ENCODE measurements around the gene APBB2. TPM values are rescaled to one million over a fixed set of nuclear protein-coding genes. Genes with fewer than 3 reads are reported as not detected.

Gene APBB2
- total RNA-seq (67.8 TPM), polyA plus RNA-seq (20.6 TPM)

GRCh38 chr4:41214136-41214824, at the start of gene APBB2:
APBB2 (minus strand) TSS chr4:41214542; CDS start chr4:41033254, 181,288 bp downstream.
- Histone ChIP-seq H3K27ac (ENCODE audit: low read depth) (peak within 1 kb of the TSS; percentile 48), H3K36me3 (ENCODE audit: insufficient read depth) (no peaks in the 10 kb centered on the region), H3K4me3 (ENCODE audit: low read depth, low read length) (peak within 1 kb of the TSS; percentile 90), H3K4me1 (ENCODE audit: insufficient read depth) (no peaks in the 10 kb centered on the region)
- WGBS, result under 1% methylated on average over 71 of the region's 71 CpGs
- DNase-seq (ENCODE audit: extremely low spot score), result peak; percentile 94

- peaks cover 4% of the 10 kb centered on the region for H3K4me1 ChIP-seq (ENCODE audit: insufficient read depth)
- no peak overlapping the region for H3K27ac ChIP-seq (ENCODE audit: low read depth)
- no peaks in the 10 kb centered on the region for H3K36me3 ChIP-seq (ENCODE audit: insufficient read depth)
- WGBS, result 97% methylated on average over 6 of the region's 6 CpGs
- DNase-seq (ENCODE audit: extremely low spot score), result no peak
- no peak overlapping the region for H3K4me3 ChIP-seq (ENCODE audit: low read depth, low read length)
Measured at GRCh38 chr4:41262198-41262597, 47.9 kb upstream of the APBB2 start.

GRCh38 chr4:41260116-41260733, 45.9 kb upstream of the APBB2 start:
- no peak for DNase-seq (ENCODE audit: extremely low spot score)
- H3K36me3 ChIP-seq (ENCODE audit: insufficient read depth), result no peaks in the 10 kb centered on the region
- peaks cover 8% of the 10 kb centered on the region for H3K4me1 ChIP-seq (ENCODE audit: insufficient read depth)
- 95% methylated on average over 9 of the region's 9 CpGs for WGBS
- no peak overlapping the region for H3K4me3 ChIP-seq (ENCODE audit: low read depth, low read length)
- H3K27ac ChIP-seq (ENCODE audit: low read depth), result no peak overlapping the region

- WGBS, result 72% methylated on average over 5 of the region's 5 CpGs
- peaks cover 8% of the 10 kb centered on the region for H3K4me1 ChIP-seq (ENCODE audit: insufficient read depth)
- no peak overlapping the region for H3K27ac ChIP-seq (ENCODE audit: low read depth)
- H3K4me3 ChIP-seq (ENCODE audit: low read depth, low read length), result no peak overlapping the region
- no peaks in the 10 kb centered on the region for H3K36me3 ChIP-seq (ENCODE audit: insufficient read depth)
- no peak for DNase-seq (ENCODE audit: extremely low spot score)
Measured at GRCh38 chr4:41258783-41259182, 44.4 kb upstream of the APBB2 start.

- 51% methylated on average over 11 of the region's 11 CpGs for WGBS
- DNase-seq (ENCODE audit: extremely low spot score), result no peak
- no peaks in the 10 kb centered on the region for H3K36me3 ChIP-seq (ENCODE audit: insufficient read depth)
- peak overlapping the region; percentile 47 for H3K4me3 ChIP-seq (ENCODE audit: low read depth, low read length)
- no peak overlapping the region for H3K27ac ChIP-seq (ENCODE audit: low read depth)
- peaks cover 8% of the 10 kb centered on the region for H3K4me1 ChIP-seq (ENCODE audit: insufficient read depth)
Measured at GRCh38 chr4:41257906-41258305, 43.6 kb upstream of the APBB2 start.

GRCh38 chr4:41257257-41257901, 43.0 kb upstream of the APBB2 start:
- no peaks in the 10 kb centered on the region for H3K36me3 ChIP-seq (ENCODE audit: insufficient read depth)
- peak overlapping the region; percentile 47 for H3K4me3 ChIP-seq (ENCODE audit: low read depth, low read length)
- no peak for DNase-seq (ENCODE audit: extremely low spot score)
- WGBS, result 2% methylated on average over 69 of the region's 69 CpGs
- H3K27ac ChIP-seq (ENCODE audit: low read depth), result no peak overlapping the region
- peaks cover 8% of the 10 kb centered on the region for H3K4me1 ChIP-seq (ENCODE audit: insufficient read depth)

- H3K4me1 ChIP-seq (ENCODE audit: insufficient read depth), result peaks cover 8% of the 10 kb centered on the region
- 1% methylated on average over 55 of the region's 55 CpGs for WGBS
- peak; percentile 42 for DNase-seq (ENCODE audit: extremely low spot score)
- H3K36me3 ChIP-seq (ENCODE audit: insufficient read depth), result no peaks in the 10 kb centered on the region
- peak within 1 kb of the TSS; percentile 47 for H3K4me3 ChIP-seq (ENCODE audit: low read depth, low read length)
- no peak within 1 kb of the TSS for H3K27ac ChIP-seq (ENCODE audit: low read depth)
Measured at GRCh38 chr4:41256740-41257256, 42.5 kb upstream of the APBB2 start, which contains the start of gene UCHL1. UCHL1 (plus strand) TSS chr4:41256928; CDS start chr4:41256977, 49 bp downstream.

- Histone ChIP-seq H3K4me3 (ENCODE audit: low read depth, low read length) (peak overlapping the region; percentile 47), H3K4me1 (ENCODE audit: insufficient read depth) (peaks cover 8% of the 10 kb centered on the region), H3K36me3 (ENCODE audit: insufficient read depth) (no peaks in the 10 kb centered on the region), H3K27ac (ENCODE audit: low read depth) (no peak overlapping the region)
- DNase-seq (ENCODE audit: extremely low spot score), result no peak
- 28% methylated on average over 13 of the region's 13 CpGs for WGBS
Measured at GRCh38 chr4:41256131-41256739, 41.9 kb upstream of the APBB2 start.

GRCh38 chr4:41245983-41246382, 31.6 kb upstream of the APBB2 start:
- no peak overlapping the region for H3K27ac ChIP-seq (ENCODE audit: low read depth)
- no peak for DNase-seq (ENCODE audit: extremely low spot score)
- no peaks in the 10 kb centered on the region for H3K36me3 ChIP-seq (ENCODE audit: insufficient read depth)
- 93% methylated on average over 1 of the region's 1 CpG for WGBS
- H3K4me3 ChIP-seq (ENCODE audit: low read depth, low read length), result no peak overlapping the region
- H3K4me1 ChIP-seq (ENCODE audit: insufficient read depth), result no peaks in the 10 kb centered on the region

- no peak for DNase-seq (ENCODE audit: extremely low spot score)
- H3K27ac ChIP-seq (ENCODE audit: low read depth), result no peak overlapping the region
- no peak overlapping the region for H3K4me3 ChIP-seq (ENCODE audit: low read depth, low read length)
- WGBS, result 91% methylated on average over 1 of the region's 1 CpG
- no peaks in the 10 kb centered on the region for H3K36me3 ChIP-seq (ENCODE audit: insufficient read depth)
- no peaks in the 10 kb centered on the region for H3K4me1 ChIP-seq (ENCODE audit: insufficient read depth)
Measured at GRCh38 chr4:41241919-41242318, 27.6 kb upstream of the APBB2 start.

- DNase-seq (ENCODE audit: extremely low spot score), result no peak
- H3K36me3 ChIP-seq (ENCODE audit: insufficient read depth), result no peaks in the 10 kb centered on the region
- no peak overlapping the region for H3K27ac ChIP-seq (ENCODE audit: low read depth)
- 95% methylated on average over 1 of the region's 1 CpG for WGBS
- H3K4me1 ChIP-seq (ENCODE audit: insufficient read depth), result no peaks in the 10 kb centered on the region
- H3K4me3 ChIP-seq (ENCODE audit: low read depth, low read length), result no peak overlapping the region
Measured at GRCh38 chr4:41236508-41236907, 22.2 kb upstream of the APBB2 start.

- DNase-seq (ENCODE audit: extremely low spot score), result no peak
- 98% methylated on average over 1 of the region's 1 CpG for WGBS
Measured at GRCh38 chr4:41236032-41236431, 21.7 kb upstream of the APBB2 start.

GRCh38 chr4:41232856-41233255, 18.5 kb upstream of the APBB2 start:
- no peak for DNase-seq (ENCODE audit: extremely low spot score)
- no peak overlapping the region for H3K4me3 ChIP-seq (ENCODE audit: low read depth, low read length)
- H3K36me3 ChIP-seq (ENCODE audit: insufficient read depth), result no peaks in the 10 kb centered on the region
- no peak overlapping the region for H3K27ac ChIP-seq (ENCODE audit: low read depth)
- WGBS, result 84% methylated on average over 3 of the region's 3 CpGs
- H3K4me1 ChIP-seq (ENCODE audit: insufficient read depth), result no peaks in the 10 kb centered on the region

More at GRCh38 chr4:41236032-41236431, 21.7 kb upstream of the APBB2 start:
- Histone ChIP-seq H3K4me1 (ENCODE audit: insufficient read depth) (no peaks in the 10 kb centered on the region), H3K4me3 (ENCODE audit: low read depth, low read length) (no peak overlapping the region), H3K36me3 (ENCODE audit: insufficient read depth) (no peaks in the 10 kb centered on the region), H3K27ac (ENCODE audit: low read depth) (no peak overlapping the region)

All from urinary bladder (tissue), 4 donors.